IPS-11a (cell line): ENCODE data around the gene R3HDM1.
"Not testable (repeated sequence)": the region's sequence is repeated elsewhere in the genome, so short reads cannot be mapped to it uniquely, and the experiment has no call there.

Experiments used
- H3K4me3 ChIP-seq: one replicate; pipeline ENCODE4 v1.5.1; 2013; ENCODE audit warnings: low read depth, low read length, control low read depth

R3HDM1 gene

GRCh38 chr2:135531231-135532197 is at the start of gene R3HDM1:
R3HDM1 (plus strand) TSS chr2:135531484; CDS start chr2:135604846, 73,362 bp downstream.
- H3K4me3 ChIP-seq = peak within 1 kb of the TSS; percentile 77

- H3K4me3 ChIP-seq = no peak overlapping the region
Observed at GRCh38 chr2:135485441-135485840, 45.8 kb upstream of the R3HDM1 start.

- H3K4me3 ChIP-seq = no peak overlapping the region
Observed at GRCh38 chr2:135490376-135490775, 40.9 kb upstream of the R3HDM1 start.

GRCh38 chr2:135494503-135494902 is 36.8 kb upstream of the R3HDM1 start:
- H3K4me3 ChIP-seq = no peak overlapping the region

GRCh38 chr2:135494917-135495316 is 36.4 kb upstream of the R3HDM1 start:
- H3K4me3 ChIP-seq = no peak overlapping the region

- H3K4me3 ChIP-seq = not testable (repeated sequence)
Observed at GRCh38 chr2:135498588-135498987, 32.7 kb upstream of the R3HDM1 start.

GRCh38 chr2:135504811-135505210 is 26.5 kb upstream of the R3HDM1 start:
- H3K4me3 ChIP-seq = no peak overlapping the region

GRCh38 chr2:135510577-135510976 is 20.7 kb upstream of the R3HDM1 start:
- H3K4me3 ChIP-seq = no peak overlapping the region

GRCh38 chr2:135512099-135512498 is 19.2 kb upstream of the R3HDM1 start:
- H3K4me3 ChIP-seq = no peak overlapping the region

- H3K4me3 ChIP-seq = no peak overlapping the region
Observed at GRCh38 chr2:135525786-135526185, 5.5 kb upstream of the R3HDM1 start.

GRCh38 chr2:135528006-135528405 is 3.3 kb upstream of the R3HDM1 start:
- H3K4me3 ChIP-seq = no peak overlapping the region

GRCh38 chr2:135530313-135531230 is 712 bp upstream of the R3HDM1 start, which contains the start of gene ZRANB3:
ZRANB3 (minus strand) TSS chr2:135531218.
- peak within 1 kb of the TSS; percentile 77 for H3K4me3 ChIP-seq

GRCh38 chr2:135532581-135532980 is 1.3 kb downstream of the R3HDM1 start:
- peak overlapping the region; percentile 77 for H3K4me3 ChIP-seq

GRCh38 chr2:135533545-135533944 is 2.3 kb downstream of the R3HDM1 start:
- H3K4me3 ChIP-seq = not testable (repeated sequence)

GRCh38 chr2:135546436-135546835 is 15.2 kb downstream of the R3HDM1 start:
- no peak overlapping the region for H3K4me3 ChIP-seq

- no peak overlapping the region for H3K4me3 ChIP-seq
Observed at GRCh38 chr2:135547311-135547710, 16.0 kb downstream of the R3HDM1 start.

- no peak overlapping the region for H3K4me3 ChIP-seq
Observed at GRCh38 chr2:135551356-135551755, 20.1 kb downstream of the R3HDM1 start.

- no peak overlapping the region for H3K4me3 ChIP-seq
Observed at GRCh38 chr2:135552887-135553286, 21.6 kb downstream of the R3HDM1 start.

- H3K4me3 ChIP-seq = no peak overlapping the region
Observed at GRCh38 chr2:135555311-135555710, 24.0 kb downstream of the R3HDM1 start.

GRCh38 chr2:135557530-135557929 is 26.2 kb downstream of the R3HDM1 start:
- no peak overlapping the region for H3K4me3 ChIP-seq

GRCh38 chr2:135561925-135562324 is 30.6 kb downstream of the R3HDM1 start:
- H3K4me3 ChIP-seq = no peak overlapping the region
